ENCODE results near the gene ARHGEF16. TPM values are rescaled to one million over a fixed set of nuclear protein-coding genes. Genes with fewer than 3 reads are reported as not detected.

Gene ARHGEF16
- total RNA-seq, 1 donor from 2014 or later, result 1.6 TPM

DNA sequence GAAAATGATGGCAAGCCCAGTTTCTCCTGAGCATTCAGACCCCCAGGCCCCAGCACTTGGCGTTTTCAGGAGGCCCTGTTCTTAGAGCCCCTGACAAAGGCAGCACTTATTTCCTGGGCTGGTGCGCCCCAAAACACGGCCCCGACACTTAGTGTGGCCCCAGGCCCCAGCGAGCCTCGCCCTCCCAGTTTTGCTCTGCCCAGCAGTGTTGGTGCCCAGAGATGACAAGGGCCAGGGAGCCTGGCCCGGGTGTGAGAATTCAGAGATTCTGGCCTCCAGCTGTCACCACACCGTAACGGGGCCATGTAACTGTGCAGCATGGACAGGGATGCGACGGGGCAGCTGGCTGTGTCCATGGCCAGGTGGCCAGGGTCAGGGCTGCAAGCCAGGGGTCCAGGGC, 18.0 kb upstream of the ARHGEF16 start:
- no peak for DNase-seq (ENCODE audit: low spot score)

DNA sequence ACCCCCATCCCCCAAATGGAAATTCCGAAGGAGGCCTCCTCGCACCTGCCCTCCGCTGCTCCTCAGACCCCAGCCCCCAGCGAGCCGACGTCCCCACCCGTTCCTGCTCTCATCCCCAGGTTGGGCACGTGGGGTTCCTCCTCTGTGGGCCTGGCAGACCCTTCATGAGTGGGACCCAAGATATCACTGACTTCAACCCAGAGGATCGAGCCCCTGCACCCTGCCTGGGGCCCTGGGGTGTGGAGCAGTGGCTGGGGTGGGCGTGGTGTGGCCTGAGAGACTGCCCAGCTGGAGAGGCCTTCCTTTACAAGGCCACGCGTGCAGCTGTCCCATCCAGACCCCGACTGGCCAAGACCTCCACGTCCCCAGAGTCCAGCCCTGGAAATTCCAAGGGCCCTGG, 17.6 kb upstream of the ARHGEF16 start:
- DNase-seq (ENCODE audit: low spot score), result no peak

DNA sequence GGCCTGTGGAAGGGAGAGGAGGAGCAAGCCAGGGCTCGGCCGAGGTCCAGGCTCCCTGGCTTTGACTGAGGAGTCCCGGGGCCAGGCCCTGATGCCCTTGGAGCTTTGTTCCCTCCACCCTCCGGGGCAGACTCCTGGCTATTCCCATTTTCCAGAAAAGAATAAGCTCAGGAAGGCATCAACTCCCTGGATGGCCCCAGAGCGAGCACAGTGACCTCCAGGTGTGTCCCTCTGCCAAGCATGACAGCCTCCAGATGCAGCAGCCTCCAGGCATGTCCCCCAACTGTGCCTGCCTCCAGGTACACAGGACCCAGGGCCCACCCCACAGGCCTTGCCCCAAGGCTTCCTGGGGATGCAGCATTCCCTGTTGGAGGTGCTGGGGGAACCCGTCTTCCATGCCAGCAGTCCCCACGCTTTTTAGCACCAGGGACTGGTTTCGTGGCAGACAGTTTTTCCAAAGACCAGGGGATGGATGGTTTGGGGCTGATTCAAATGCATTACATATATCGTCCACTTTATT, 15.7 kb upstream of the ARHGEF16 start:
- no peak for DNase-seq (ENCODE audit: low spot score)

DNA sequence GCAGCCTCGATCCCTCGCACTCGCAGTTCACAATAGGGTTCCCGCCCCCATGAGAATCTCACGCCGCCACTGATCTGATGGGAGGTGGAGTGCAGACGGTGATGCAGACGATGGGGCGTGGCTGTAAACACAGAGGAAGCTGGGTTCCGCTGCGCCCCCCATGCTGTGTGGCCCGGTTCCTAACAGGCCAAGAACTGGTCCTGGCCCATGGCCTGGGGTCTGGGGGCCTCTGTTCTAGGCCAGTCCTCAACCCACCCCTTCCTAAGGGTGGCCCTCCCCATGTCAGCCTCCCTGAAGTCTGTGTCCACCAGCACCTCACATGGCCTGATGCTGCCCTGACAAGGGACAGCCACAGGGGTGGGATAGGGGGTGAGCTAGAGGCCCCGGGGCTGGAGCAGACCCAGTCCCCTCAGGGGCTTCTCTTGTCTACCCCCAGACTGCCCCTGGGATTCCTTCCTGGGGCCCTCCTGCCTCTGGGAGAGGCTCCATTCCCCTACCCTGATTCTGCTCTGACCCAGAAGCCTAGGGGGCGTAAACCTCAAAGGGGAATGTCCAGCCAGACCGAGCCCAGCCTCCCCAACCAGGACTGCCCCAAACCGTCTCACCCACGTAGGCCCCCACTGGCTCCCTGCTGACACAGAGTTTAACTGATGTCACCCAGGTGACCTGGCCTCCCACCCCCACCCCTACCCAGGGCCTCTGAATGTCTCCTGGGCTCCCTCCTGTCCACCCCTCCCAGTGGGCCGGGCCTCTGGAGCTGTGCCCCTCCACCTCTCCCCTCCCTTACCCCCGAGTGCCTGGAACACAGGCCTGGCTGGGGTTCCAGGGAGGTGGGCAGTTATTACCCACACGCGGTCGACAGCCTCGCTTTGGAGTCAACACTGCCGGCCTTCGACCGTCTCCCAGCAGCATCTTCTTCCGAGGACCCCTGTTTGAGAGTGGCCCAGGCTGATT, 14.8 kb upstream of the ARHGEF16 start:
- DNase-seq (ENCODE audit: low spot score), result no peak

DNA sequence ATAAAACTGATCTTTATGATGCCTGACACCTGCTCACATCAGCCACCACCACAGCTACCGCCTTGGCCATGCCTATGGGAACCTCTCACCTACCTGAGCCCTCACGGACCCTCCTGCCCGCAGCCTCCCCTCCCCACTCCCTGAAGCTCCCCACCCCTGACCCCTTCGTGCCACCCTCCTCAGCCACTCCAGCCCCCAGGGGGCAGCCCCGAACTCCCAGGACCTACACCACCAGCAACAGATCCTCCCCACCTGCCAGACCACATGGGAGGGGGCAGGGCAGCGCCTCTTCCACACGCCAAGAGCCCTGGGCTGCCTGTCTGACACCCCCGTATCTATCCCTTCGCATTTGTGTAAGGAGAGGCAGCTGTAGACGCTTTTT, 14.2 kb upstream of the ARHGEF16 start:
- DNase-seq (ENCODE audit: low spot score), result no peak

DNA sequence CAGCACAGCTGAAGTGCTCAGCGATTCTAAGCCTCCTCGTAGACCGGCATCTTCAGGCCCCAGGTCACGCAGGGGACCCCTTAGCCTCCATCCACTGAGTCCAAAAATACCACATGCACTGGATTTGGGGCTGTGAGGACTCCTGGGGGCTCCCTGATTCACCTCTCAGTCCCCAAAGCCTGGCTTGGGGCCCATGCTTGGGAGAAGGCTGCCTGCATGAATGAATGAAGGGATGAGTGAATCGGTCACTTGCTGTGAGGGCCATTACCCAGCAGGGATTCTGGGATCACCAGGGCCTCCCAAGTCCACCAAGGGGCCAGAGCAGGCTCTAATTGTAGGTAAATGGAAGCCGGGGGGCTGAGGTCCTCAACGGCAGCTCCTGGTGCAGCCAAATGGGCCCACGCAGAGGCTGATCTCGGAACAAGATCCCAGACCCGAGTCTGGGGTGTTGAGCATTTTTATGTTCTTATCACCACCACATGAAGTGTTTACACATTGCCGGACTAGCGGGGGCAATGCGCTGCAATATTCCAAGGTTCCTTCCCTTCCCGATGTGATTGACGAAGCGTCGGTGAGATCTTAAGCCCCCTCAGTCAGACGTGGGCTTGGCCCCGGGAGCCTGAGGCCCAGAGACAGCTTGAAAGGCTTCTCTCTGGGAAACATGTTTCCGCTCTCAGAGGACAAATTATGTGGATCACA, 13.6 kb upstream of the ARHGEF16 start:
- no peak for DNase-seq (ENCODE audit: low spot score)

DNA sequence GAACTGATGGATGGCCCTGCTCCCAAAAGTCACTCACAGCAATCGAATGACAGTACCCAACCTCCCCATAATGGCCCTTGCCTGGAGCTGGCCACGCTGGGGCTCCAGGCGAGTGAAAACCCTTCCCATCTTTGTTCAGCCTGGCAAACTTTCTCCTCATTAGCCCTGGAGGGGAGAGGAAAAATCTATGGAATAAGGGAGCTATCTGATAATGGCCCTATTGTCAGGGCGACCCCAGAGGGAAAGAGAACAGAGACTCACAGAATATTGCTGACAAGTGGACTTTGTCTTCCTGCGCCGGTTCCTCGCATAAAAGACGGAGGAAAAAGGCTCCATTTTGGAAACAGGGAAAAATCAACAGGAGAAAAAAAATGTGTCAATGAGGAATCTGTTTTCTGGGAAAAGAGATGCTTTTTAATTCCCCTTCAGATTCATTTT, 13.0 kb upstream of the ARHGEF16 start:
- no peak for DNase-seq (ENCODE audit: low spot score)

DNA sequence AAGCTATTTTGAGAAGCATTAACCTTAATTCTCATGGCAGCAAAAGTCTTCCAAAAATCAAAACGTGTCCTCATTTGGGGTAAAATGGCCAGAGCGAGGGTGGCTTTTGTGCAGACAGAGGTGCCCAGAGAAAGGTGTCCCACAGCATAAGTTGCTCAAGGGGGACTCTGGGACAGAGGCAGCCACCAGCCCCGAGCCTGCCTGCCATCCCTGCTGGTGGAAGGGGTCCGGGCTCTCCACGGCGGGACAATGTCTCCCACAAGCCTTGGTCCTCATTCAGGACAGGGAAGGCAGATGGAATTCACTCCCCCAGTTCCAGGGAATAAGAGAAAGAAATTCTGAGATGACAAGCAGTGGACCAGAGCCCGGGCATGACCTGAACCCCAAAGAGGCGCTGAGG, 12.6 kb upstream of the ARHGEF16 start:
- no peak for DNase-seq (ENCODE audit: low spot score)

DNA sequence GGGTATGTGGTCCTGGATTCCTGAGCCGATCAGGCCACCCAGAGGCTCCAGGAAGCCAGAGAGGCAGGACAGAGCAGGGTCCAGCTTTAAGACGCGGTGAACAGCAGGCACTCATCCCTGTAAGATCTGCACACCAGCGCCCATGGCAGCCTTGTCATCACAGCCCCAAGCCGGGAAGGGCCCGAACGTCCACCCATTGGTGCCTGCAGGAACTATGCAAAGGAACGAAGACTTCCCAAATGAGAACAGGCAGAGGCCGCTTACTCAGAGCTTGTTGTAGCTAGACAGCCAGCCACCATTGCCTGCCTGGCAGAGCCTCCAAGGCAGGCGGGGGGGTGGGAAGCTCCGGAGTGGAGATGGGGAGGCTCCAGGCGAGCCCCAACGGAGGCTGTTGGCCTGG, 12.1 kb upstream of the ARHGEF16 start:
- no peak for DNase-seq (ENCODE audit: low spot score)

DNA sequence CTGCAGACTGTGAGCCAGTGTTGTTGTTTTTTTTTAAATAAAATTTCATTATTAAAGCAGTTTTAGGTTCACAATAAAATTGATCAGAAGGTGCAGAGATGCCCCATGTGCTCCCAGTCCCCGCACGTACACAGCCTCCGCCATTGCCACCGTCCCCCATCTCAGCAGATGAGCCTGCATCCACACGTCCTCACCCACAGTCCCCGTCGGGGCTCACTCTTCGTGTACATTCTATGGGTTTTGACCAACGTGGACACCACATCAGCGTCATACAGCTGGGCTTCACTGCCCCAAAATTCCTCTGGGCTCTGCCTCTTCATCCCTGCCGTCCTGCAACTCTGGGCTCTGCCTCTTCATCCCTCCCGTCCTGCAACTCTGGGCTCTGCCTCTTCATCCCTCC, 11.6 kb upstream of the ARHGEF16 start:
- DNase-seq (ENCODE audit: low spot score), result no peak

DNA sequence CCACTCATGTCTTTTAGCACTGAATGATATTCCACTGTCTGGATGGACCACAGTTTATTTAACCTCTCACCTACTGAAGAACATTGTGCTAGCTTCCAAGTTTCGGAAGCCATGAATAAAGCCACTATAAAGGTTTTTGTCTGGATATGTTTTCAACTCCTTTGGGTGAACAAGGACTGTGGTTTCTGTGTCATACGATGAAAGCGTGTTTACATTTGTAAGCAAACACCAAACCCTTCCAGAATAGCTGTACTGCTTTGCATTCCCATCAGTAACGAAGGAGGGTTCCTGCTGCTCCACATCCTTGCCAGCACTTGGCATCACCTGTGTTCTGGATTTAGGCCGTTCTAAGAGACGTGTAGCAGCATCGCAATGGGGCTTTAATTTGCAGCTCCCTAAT, 10.7 kb upstream of the ARHGEF16 start:
- DNase-seq (ENCODE audit: low spot score), result no peak

DNA sequence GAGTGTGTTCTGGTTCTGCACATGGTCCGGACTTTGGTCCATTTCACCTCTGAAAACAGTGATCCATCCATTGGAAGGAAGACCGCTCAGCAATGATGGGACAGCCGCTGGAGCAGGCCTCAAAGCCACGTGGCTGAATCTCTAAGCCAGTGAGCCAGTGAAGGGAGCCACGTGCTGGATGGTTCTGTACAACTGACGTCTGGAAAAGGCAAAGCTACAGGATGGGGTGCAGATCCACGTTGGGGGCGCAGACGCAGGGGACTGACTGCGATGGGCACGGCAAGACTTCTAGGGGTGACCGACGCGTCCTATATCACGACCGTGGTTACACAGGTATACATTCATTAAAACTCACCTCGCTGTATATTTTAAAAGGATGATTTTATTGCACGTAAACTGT, 10.2 kb upstream of the ARHGEF16 start:
- no peak for DNase-seq (ENCODE audit: low spot score)

DNA sequence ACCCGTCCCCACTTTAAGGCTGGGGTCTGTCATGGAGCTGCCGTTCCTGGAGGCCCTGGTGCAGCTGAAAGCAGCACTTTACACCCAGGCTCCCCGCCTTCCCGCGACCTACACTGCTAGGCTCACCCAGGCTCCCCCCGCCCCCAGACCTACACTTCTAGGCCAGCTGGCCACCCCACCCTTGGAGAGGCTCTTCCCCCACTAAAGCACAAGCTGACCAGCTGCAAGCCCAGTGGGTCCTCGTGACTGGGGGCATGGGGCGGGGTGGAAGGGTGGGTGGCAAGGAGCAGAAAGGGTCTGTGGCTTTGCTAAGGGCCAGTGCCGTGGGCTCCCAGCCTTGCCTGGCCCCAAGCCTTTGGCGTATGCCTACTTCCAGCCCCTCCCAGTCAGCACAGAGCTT, 9.7 kb upstream of the ARHGEF16 start:
- no peak for DNase-seq (ENCODE audit: low spot score)

DNA sequence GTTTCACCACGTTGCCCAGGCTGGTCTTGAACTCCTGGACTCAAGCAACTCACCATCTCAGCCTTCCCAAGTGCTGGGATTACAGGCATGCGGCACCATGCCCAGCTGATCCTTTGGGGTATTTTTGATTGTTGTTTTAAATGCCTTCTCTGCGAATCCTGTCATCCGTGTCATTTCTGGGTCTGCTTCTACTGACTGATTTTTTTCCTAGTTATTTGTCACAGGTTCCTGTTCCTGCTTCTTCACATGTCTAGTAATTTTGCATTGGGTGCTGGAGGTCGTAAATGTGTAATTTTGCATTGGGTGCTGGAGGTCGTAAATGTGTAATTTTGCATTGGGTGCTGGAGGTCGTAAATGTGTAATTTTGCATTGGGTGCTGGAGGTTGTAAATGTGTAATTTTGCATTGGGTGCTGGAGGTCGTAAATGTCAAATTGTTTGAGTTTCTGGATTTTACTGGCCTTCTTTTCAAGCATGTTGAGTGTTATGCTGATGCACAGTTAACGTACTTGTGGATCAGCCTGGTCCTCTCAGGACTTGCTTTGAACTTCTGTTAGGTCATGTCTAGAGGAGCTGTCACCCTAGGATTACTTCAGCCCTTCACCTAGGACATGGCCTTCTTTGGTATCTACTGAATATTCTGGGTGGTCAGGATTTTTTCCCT, 4.1 kb upstream of the ARHGEF16 start:
- DNase-seq (ENCODE audit: low spot score), result no peak

DNA sequence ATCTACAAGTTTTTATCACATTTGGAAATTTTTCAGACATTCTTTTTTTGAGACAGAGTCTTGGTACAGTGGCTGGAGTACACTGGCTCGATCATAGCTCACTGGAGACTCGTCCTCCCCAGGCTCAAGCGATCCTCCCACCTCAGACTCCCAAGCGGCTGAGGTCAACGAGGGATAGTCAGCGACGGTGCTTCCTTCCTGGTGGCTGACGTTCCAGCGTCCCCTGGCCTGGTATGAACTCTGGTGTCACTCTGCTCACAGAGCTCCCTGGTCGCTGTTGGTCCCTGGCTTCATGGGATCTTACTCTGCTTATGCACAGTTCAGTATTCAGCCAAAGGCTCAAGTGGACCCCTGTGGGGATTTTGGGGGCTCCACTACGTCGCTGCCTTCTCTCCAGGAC, 3.5 kb upstream of the ARHGEF16 start:
- no peak for DNase-seq (ENCODE audit: low spot score)

DNA sequence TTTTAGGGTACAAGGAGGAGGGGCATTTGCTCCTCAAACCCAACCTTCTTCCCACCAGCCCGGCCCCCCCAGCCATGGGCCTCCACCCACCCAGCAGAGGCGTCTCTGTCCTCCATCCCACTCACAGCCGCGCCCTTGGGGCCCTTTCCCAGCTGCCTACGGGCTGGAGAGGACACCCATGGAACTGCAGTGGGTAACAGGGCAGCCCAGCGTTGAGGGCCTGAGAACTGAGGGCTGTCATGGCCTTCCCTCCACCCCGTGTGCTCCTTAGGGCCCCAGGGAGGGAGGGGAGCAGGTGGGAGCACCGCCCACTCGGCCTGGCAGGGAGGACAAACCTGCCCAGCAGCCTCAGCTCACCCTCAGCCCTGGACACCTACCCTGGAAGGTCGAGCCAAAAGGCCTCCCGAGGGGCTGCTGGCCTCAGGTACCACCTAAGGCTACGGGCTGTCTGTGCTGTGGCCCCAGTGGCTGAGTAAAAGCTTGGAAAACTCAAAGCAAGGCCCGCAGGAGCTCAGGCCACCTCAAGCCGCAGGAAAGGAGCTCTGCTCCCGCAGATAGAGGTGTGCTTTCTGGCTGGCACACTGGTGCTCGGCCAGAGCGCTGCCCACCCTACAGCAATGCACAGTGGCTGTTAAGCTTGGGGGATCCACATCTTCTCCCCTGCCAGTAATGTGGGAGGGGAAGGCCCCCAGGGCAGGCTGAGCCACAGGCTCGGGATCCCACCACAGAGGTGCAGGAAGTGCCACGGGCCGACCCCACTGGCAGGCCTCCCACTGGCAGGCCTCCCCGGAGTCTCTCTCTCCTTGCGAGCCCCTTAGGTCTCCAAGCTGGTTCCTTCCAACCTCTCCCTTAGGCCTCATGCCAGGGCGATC, 2.2 kb upstream of the ARHGEF16 start:
- DNase-seq (ENCODE audit: low spot score), result no peak

DNA sequence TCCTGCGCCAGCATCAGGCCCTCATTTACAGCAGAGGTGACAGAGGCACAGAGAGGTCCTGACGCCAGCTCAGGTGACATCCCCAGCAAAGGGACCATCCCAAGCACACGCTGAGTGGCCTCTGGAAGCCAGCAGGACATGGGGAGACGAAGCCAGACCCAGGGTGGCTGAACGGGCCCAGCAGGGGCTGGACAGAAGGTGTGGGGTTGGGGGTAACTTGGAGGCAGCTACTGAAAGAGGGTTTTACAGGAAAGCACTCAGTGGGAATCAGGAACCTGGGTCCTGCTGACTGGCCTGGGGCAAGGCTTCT, 1.6 kb upstream of the ARHGEF16 start:
- no peak for DNase-seq (ENCODE audit: low spot score)

DNA sequence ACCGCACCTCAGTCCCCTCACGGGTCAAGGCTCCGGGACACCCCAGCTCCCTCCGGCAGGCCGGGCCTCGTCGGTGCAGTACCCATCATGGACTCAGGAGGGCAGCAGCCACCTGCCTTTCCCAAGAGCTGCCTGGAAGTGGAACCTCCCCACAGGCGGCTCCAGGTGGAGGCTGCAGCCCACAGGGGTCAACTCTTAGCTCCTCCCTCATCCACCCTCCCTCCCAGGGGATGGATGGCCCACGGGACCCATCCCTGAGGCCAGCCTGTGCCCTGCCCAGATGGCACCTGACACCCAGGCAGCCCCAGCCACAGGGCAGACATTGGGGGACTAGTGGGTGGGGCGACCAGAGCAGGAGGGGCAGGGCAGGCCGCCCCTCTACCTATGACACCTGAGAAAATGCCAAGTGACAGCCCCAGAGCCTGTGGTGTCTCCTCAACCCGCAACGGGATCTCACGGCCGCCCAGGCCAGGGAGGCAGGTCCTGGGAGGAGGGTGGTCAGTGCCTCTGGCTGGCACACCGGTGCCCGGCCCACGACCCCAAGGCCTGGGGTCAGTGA, 1.2 kb upstream of the ARHGEF16 start:
- no peak for DNase-seq (ENCODE audit: low spot score)

DNA sequence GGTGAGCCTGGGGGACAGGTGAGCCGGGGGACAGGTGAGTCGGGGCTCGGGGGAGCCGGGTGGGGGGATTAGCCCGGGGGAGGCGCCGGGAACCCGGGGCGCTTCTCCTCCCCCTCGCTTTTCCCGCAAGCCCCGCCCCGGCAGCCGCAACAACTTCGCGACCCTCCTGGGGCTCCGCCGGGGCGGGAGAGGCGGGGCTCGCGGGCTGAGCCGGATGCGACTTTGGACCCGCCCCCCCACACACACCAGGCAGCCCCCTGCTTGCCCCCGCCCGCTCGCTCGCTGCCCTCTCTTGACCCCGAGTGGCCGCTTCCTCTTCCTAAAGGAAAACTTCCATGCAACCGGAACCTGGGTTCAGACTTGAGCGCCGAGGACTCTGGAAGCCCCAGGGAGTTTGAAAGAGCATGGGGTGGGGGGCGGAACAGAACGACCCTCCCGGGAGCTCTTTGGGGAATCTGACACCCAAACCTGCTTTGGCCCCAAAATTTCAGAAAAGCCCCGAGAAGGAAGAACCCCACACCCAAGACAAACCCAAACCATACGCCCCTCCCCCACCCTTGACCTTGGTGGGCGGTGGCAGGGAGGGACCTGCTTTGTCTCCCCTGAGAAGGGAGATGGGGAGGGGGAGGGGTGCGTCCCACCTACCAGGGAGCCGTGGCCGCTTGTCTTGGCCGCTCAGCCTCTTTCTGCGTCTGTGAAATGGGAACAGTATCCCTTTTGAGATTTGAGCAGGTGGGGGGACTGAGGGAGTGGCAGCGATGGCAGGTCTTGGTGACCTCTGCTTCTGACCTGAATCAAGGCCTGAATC, 550 bp downstream of the ARHGEF16 start:
- DNase-seq (ENCODE audit: low spot score), result no peak
